Endothelial cell of umbilical vein (primary cell): ENCODE measurements around the gene PLEKHA5.

Experiments used
- EZH2 ChIP-seq: IDR thresholded peaks from 2 replicates; pipeline ENCODE4 v1.6.1; 2012; ENCODE audit warnings: borderline replicate concordance, low read depth, mild to moderate bottlenecking, moderate library complexity, low read length, inconsistent platforms; ENCODE audit not compliant: severe bottlenecking
- TF ChIP-seq, protein P1 (sequence below), 2 donors: IDR thresholded peaks; 1 replicate in 1 of 2; 2 replicates in 1 of 2; pipeline ENCODE4 v1.5.1; 2011; ENCODE audit warnings: low read length in 2 of 2, mild to moderate bottlenecking in 2 of 2, moderate library complexity in 2 of 2, control low read depth in 1 of 2, inconsistent platforms in 1 of 2, low read depth in 1 of 2; ENCODE audit not compliant: insufficient read depth in 1 of 2; ENCODE audit errors: extremely low read depth in 1 of 2

DNA sequence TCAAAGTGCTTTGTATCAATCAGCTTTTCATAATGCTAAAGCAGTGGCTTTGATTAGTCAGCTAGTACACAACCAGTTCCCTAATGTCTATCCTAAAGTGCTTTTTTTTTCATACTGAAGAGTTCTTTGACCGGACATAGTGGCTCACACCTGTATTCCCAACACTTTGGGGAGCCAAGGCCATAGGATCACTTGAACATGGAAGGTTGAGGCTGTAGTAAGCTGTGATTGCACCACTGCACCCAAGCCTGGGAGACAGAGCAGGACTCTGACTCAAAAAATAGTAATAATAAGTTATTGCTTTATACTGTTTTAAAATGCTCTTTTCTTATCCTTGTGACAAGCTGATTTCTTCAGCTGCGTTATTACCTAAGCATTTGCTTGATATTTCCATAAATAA lies 155.1 kb downstream of the PLEKHA5 start:
- TF ChIP-seq EZH2, result no peak
- TF ChIP-seq, protein P1, sequence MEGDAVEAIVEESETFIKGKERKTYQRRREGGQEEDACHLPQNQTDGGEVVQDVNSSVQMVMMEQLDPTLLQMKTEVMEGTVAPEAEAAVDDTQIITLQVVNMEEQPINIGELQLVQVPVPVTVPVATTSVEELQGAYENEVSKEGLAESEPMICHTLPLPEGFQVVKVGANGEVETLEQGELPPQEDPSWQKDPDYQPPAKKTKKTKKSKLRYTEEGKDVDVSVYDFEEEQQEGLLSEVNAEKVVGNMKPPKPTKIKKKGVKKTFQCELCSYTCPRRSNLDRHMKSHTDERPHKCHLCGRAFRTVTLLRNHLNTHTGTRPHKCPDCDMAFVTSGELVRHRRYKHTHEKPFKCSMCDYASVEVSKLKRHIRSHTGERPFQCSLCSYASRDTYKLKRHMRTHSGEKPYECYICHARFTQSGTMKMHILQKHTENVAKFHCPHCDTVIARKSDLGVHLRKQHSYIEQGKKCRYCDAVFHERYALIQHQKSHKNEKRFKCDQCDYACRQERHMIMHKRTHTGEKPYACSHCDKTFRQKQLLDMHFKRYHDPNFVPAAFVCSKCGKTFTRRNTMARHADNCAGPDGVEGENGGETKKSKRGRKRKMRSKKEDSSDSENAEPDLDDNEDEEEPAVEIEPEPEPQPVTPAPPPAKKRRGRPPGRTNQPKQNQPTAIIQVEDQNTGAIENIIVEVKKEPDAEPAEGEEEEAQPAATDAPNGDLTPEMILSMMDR (IDR thresholded peaks at IDR 0.05; ENCODE audit: extremely low read depth in 1 of 2, insufficient read depth in 1 of 2, low read depth in 1 of 2, low read length in 2 of 2), result no peak
